ENCODE data around the gene WDR88. TPM values are rescaled to one million over a fixed set of nuclear protein-coding genes. Genes with fewer than 3 reads are reported as not detected.

The WDR88 gene
- total and polyA plus RNA-seq, 2 of the 13 experiments (the other 11 are each of a cell fraction or from before 2014, with no cell fraction given): not detected

- TF ChIP-seq ZNF768 (CRISPR knock-in tag; IDR thresholded peaks at IDR 0.05) (peak; percentile 71), SATB2 (CRISPR knock-in tag; IDR thresholded peaks at IDR 0.05) (no peak)
These were observed 70.1 kb downstream of the WDR88 start for GRCh38 chr19:33201886-33202545.

GRCh38 chr19:33202546-33203507 lies 70.9 kb downstream of the WDR88 start:
- Histone ChIP-seq H3K79me2 (ENCODE audit: insufficient read depth, low read length) (peaks cover 2% of the 10 kb centered on the region), H3K4me2 (ENCODE audit: low read depth, low read length) (no peak overlapping the region), H3K9ac (ENCODE audit: insufficient read depth, low read depth, low read length) (no peak overlapping the region), H2AFZ (ENCODE audit: low read length) (no peak overlapping the region), H3K27me3 (ENCODE audit: control insufficient read depth in 1 of 2, insufficient read depth in 2 of 2, low read length in 2 of 2) (no peaks in the 10 kb centered on the region), H3K27ac (ENCODE audit: extremely low read length, insufficient read depth, low read length) (no peak overlapping the region), H4K20me1 (ENCODE audit: insufficient read depth, low read length) (no peaks in the 10 kb centered on the region), H3K9me3 (ENCODE audit: low read length) (no peaks in the 10 kb centered on the region), H3K4me3 (replicated peaks in 1 of 3; ENCODE audit: insufficient read depth in 1 of 3, low read depth in 2 of 3, low read length in 3 of 3) (no peak overlapping the region), H3K36me3 (replicated peaks in 1 of 2; ENCODE audit: control insufficient read depth in 1 of 2, insufficient read depth in 2 of 2, low read length in 2 of 2) (peaks cover 22 to 44% of the 10 kb centered on the region in 2 experiments), H3K4me1 (ENCODE audit: insufficient read depth, low read length) (peaks cover 20% of the 10 kb centered on the region)
- ATAC-seq: no peak
- ChIA-PET CTCF (ENCODE audit: low intra/inter-chr PET ratio, low total read pairs) (no interaction called here), POLR2A (no interaction called here)
- in situ Hi-C loops (cut with HindIII; ENCODE audit: extremely low pct_ligation_motif_present, low pct_unique_long_range_greater_than_20kb): no loop called here
- no peak for FAIRE-seq
- intact Hi-C loops (cut with micrococcal nuclease; ENCODE audit: unreplicated experiment): no loop called here
- WGBS (ENCODE audit: low lambda C conversion rate): 93% methylated on average over 23 of the region's 27 CpGs
- no peak for DNase-seq (ENCODE audit: low spot score)
- no TSS peak for BruUV-seq (replicated peaks)
- TF ChIP-seq, protein P1, sequence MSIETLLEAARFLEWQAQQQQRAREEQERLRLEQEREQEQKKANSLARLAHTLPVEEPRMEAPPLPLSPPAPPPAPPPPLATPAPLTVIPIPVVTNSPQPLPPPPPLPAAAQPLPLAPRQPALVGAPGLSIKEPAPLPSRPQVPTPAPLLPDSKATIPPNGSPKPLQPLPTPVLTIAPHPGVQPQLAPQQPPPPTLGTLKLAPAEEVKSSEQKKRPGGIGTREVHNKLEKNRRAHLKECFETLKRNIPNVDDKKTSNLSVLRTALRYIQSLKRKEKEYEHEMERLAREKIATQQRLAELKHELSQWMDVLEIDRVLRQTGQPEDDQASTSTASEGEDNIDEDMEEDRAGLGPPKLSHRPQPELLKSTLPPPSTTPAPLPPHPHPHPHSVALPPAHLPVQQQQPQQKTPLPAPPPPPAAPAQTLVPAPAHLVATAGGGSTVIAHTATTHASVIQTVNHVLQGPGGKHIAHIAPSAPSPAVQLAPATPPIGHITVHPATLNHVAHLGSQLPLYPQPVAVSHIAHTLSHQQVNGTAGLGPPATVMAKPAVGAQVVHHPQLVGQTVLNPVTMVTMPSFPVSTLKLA (IDR thresholded peaks at IDR 0.05): peak; percentile 93
- TF ChIP-seq, protein P2, sequence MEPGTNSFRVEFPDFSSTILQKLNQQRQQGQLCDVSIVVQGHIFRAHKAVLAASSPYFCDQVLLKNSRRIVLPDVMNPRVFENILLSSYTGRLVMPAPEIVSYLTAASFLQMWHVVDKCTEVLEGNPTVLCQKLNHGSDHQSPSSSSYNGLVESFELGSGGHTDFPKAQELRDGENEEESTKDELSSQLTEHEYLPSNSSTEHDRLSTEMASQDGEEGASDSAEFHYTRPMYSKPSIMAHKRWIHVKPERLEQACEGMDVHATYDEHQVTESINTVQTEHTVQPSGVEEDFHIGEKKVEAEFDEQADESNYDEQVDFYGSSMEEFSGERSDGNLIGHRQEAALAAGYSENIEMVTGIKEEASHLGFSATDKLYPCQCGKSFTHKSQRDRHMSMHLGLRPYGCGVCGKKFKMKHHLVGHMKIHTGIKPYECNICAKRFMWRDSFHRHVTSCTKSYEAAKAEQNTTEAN (CRISPR knock-in tag; conservative IDR thresholded peaks at IDR 0.05): no peak
- TF ChIP-seq SP1 (IDR thresholded peaks at IDR 0.05) (no peak), SP1 (CRISPR knock-in tag; IDR thresholded peaks at IDR 0.05) (no peak), ZBTB1 (CRISPR knock-in tag; IDR thresholded peaks at IDR 0.05; ENCODE audit: borderline replicate concordance) (no peak), ARID2 (CRISPR knock-in tag; IDR thresholded peaks at IDR 0.05; ENCODE audit: borderline replicate concordance) (no peak)
- TF ChIP-seq, protein P3, sequence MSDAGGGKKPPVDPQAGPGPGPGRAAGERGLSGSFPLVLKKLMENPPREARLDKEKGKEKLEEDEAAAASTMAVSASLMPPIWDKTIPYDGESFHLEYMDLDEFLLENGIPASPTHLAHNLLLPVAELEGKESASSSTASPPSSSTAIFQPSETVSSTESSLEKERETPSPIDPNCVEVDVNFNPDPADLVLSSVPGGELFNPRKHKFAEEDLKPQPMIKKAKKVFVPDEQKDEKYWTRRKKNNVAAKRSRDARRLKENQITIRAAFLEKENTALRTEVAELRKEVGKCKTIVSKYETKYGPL (CRISPR knock-in tag; IDR thresholded peaks at IDR 0.05): no peak

More at GRCh38 chr19:33201886-33202545, 70.1 kb downstream of the WDR88 start:
- no peak for DNase-seq (ENCODE audit: low spot score)
- no peak for ATAC-seq
- intact Hi-C loops (cut with micrococcal nuclease; ENCODE audit: unreplicated experiment) (no loop called here), in situ Hi-C loops (cut with HindIII; ENCODE audit: extremely low pct_ligation_motif_present, low pct_unique_long_range_greater_than_20kb) (no loop called here)
- no peaks in the 10 kb centered on the region for H3K27me3 ChIP-seq (ENCODE audit: control insufficient read depth in 1 of 2, insufficient read depth in 2 of 2, low read length in 2 of 2)
- no TSS peak for BruUV-seq (replicated peaks)
- no peak overlapping the region for H3K4me3 ChIP-seq (replicated peaks in 1 of 3; ENCODE audit: insufficient read depth in 1 of 3, low read depth in 2 of 3, low read length in 3 of 3)
- CTCF ChIA-PET (ENCODE audit: low intra/inter-chr PET ratio, low total read pairs): no interaction called here
- no peaks in the 10 kb centered on the region for H3K9me3 ChIP-seq (ENCODE audit: low read length)
- H3K4me2 ChIP-seq (ENCODE audit: low read depth, low read length): no peak overlapping the region
- FAIRE-seq: no peak
- H3K4me1 ChIP-seq (ENCODE audit: insufficient read depth, low read length): peaks cover 28% of the 10 kb centered on the region
- WGBS (ENCODE audit: low lambda C conversion rate): 93% methylated on average over 12 of the region's 15 CpGs
- peaks cover 22 to 46% of the 10 kb centered on the region in 2 experiments for H3K36me3 ChIP-seq (replicated peaks in 1 of 2; ENCODE audit: control insufficient read depth in 1 of 2, insufficient read depth in 2 of 2, low read length in 2 of 2)
- H3K27ac ChIP-seq (ENCODE audit: extremely low read length, insufficient read depth, low read length): no peak overlapping the region
- POLR2A ChIA-PET: no interaction called here
- H4K20me1 ChIP-seq (ENCODE audit: insufficient read depth, low read length): no peaks in the 10 kb centered on the region
- H3K79me2 ChIP-seq (ENCODE audit: insufficient read depth, low read length): peaks cover 5% of the 10 kb centered on the region
- H2AFZ ChIP-seq (ENCODE audit: low read length): no peak overlapping the region
- no peak overlapping the region for H3K9ac ChIP-seq (ENCODE audit: insufficient read depth, low read depth, low read length)
